Erythroblast (primary cell): ENCODE measurements around the gene ARAP3.

Experiments used
- GATA1 ChIP-seq: IDR thresholded peaks from 2 replicates; pipeline ENCODE4 v1.6.1; 2011; ENCODE audit warnings: low read depth, mild to moderate bottlenecking, control low read depth, low read length, moderate library complexity
- POLR2A ChIP-seq: IDR thresholded peaks from 2 replicates; pipeline ENCODE4 v1.6.1; 2011; ENCODE audit warnings: mild to moderate bottlenecking, low read length

DNA sequence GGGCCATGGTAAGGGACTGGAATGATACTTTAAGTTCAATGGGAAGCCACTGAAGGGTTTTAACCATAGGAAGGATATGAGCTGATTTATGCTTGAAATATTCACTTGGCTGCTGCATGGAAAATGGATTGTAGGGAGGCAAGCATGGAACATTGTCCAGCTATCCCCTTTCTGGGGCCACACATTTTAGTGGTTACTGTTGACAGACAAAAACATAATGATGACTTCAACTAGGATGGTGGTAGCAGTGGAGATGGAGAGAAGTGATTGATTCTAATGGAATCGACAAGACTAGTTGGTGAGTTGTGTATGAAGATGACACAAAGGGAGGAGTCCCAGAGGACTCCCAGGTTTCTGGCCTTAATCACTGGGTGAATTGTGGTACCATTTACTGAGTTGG lies 24.6 kb downstream of the ARAP3 start:
- TF ChIP-seq POLR2A: no peak
- no peak for TF ChIP-seq GATA1
